MM.1S (cell line): Measurements from ENCODE around the gene PARVA.

Source experiments
- DNase-seq: peaks from one replicate; pipeline ENCODE4 v3.0.0-alpha.2; 2015
- H2AFZ ChIP-seq: fragments of 300-600 bp; sonication (generic); 2 replicates; pipeline ENCODE4 v1.6.0; 2016; ENCODE audit warnings: antibody characterized with exemption, low read length
- H3F3A ChIP-seq: fragments of 300-600 bp; sonication (generic); 2 replicates; pipeline ENCODE4 v1.6.1; 2016; ENCODE audit warnings: mild to moderate bottlenecking, antibody characterized with exemption, low read length, moderate library complexity, mixed read lengths; ENCODE audit not compliant: insufficient read depth
- H3K27ac ChIP-seq: fragments of 300-600 bp; sonication (generic); 2 replicates; pipeline ENCODE4 v1.5.1; 2016; ENCODE audit warnings: mild to moderate bottlenecking, low read length
- H3K27me3 ChIP-seq: fragments of 300-600 bp; sonication (generic); replicated peaks from 2 replicates; pipeline ENCODE4 v1.6.0; 2016; ENCODE audit warnings: low read length; ENCODE audit not compliant: insufficient read depth
- H3K36me3 ChIP-seq: fragments of 300-600 bp; sonication (generic); replicated peaks from 2 replicates; pipeline ENCODE4 v1.6.1; 2016; ENCODE audit warnings: mild to moderate bottlenecking, low read length, mixed read lengths; ENCODE audit not compliant: insufficient read depth
- H3K4me1 ChIP-seq: fragments of 300-600 bp; sonication (generic); 2 replicates; pipeline ENCODE4 v1.6.1; 2016; ENCODE audit warnings: low read length, mixed read lengths
- H3K4me2 ChIP-seq: fragments of 300-600 bp; sonication (generic); 2 replicates; pipeline ENCODE4 v1.6.0; 2016; ENCODE audit warnings: low read depth, low read length
- H3K4me3 ChIP-seq: fragments of 300-600 bp; sonication (generic); 2 replicates; pipeline ENCODE4 v1.5.1; 2016; ENCODE audit warnings: low read length, mixed read lengths
- H3K79me2 ChIP-seq: fragments of 300-600 bp; sonication (generic); 2 replicates; pipeline ENCODE4 v1.6.1; 2016; ENCODE audit warnings: mixed run types, low read length, mixed read lengths
- H3K9ac ChIP-seq: fragments of 300-600 bp; sonication (generic); 2 replicates; pipeline ENCODE4 v1.6.1; 2016; ENCODE audit warnings: low read length, mixed read lengths
- H3K9me2 ChIP-seq: fragments of 300-600 bp; sonication (generic); replicated peaks from 2 replicates; pipeline ENCODE4 v1.6.1; 2016; ENCODE audit warnings: mild to moderate bottlenecking, low read length, mixed read lengths; ENCODE audit not compliant: insufficient read depth
- H3K9me3 ChIP-seq: fragments of 300-600 bp; sonication (generic); replicated peaks from 2 replicates; pipeline ENCODE4 v1.6.1; 2016; ENCODE audit warnings: mild to moderate bottlenecking, low read length, mixed read lengths; ENCODE audit not compliant: insufficient read depth
- H4K20me1 ChIP-seq: fragments of 300-600 bp; sonication (generic); 2 replicates; pipeline ENCODE4 v1.6.1; 2016; ENCODE audit warnings: mild to moderate bottlenecking, low read length, moderate library complexity, mixed read lengths; ENCODE audit not compliant: insufficient read depth
- EZH2 ChIP-seq: fragments of 300-600 bp; sonication (generic); optimal IDR thresholded peaks from 2 replicates; pipeline ENCODE3; 2017; ENCODE audit warnings: low read depth, mild to moderate bottlenecking, antibody characterized with exemption, low read length, mixed read lengths
- EZH2phosphoT487 ChIP-seq: fragments of 300-600 bp; sonication (generic); IDR thresholded peaks from 2 replicates; pipeline ENCODE4 v1.6.1; 2018; ENCODE audit warnings: antibody characterized with exemption, low read length
- TF ChIP-seq, protein P1 (sequence below): fragments of 300-600 bp; sonication (generic); IDR thresholded peaks from 2 replicates; pipeline ENCODE4 v1.5.1; 2016; ENCODE audit warnings: antibody characterized with exemption, low read length, mixed read lengths

Gene PARVA

DNA sequence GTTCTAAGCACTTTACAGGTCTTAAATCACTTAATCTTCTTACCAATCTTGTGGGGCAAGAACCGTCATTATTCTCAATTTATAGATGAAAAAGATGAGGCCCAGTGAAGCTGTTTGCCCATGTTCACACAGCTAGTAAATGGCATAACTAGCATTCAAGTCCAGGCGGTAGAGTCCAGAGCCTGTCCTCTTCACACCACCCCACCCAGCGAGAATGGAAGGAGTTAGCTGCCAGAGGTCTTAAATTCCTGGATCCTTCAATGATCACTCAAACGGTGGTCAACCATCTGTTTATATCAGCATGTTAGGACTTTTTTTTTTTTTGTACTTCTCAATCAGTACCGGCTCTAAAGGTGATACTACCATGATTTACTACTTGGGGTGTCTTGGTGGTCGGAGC is 43.3 kb downstream of the PARVA start:
- no peak for DNase-seq
- Histone ChIP-seq H3K27ac (no peak overlapping the region), H4K20me1 (no peaks in the 10 kb centered on the region), H3K27me3 (no peaks in the 10 kb centered on the region), H3K9me2 (no peaks in the 10 kb centered on the region), H3F3A (no peaks in the 10 kb centered on the region), H2AFZ (no peak overlapping the region), H3K9me3 (no peaks in the 10 kb centered on the region), H3K4me2 (no peak overlapping the region), H3K4me3 (no peak overlapping the region), H3K4me1 (no peaks in the 10 kb centered on the region), H3K36me3 (no peaks in the 10 kb centered on the region), H3K79me2 (no peaks in the 10 kb centered on the region), H3K9ac (no peak overlapping the region)
- TF ChIP-seq EZH2phosphoT487 = no peak

DNA sequence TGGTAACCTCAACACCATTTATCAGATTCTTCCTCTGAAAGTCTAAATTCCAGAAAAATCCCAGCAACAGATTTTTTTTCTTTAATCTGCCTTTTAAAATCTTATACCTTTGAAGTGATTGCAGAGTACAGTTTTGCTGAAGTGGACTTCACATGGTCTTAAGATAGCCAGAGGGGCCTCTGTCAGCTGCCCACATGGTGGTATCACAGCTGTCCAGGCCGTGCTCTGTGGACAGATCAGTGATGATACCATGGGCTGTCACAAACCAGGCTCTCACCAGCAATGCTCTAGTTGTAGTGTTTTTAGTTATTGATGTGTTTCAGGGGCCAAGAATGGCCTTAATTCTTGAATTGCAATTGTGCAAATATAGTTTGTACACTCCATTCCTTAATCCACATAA is 44.0 kb downstream of the PARVA start:
- no peak for DNase-seq

DNA sequence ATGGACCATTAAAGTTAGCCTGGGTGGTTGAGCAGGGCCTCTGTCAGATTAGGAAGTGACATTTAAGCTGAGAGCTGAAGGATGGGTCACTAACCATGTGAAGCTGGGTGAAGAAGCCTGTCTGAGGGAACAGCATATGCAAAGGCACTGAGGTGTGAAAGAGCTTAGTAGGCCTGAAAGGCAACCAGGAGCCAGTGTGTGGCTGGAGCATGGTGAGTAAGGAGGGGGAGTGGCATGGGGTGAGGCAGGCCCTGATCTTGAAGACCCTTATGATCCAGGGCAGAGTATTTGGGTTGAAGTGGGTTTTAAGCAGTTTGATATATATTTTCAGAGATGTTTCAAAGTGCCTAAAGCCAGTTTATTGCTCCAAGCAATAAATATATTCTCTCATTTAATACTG is 48.8 kb downstream of the PARVA start:
- Histone ChIP-seq H3K9me3 (no peaks in the 10 kb centered on the region), H3K9ac (no peak overlapping the region), H3K36me3 (no peaks in the 10 kb centered on the region), H3K27me3 (no peaks in the 10 kb centered on the region), H3K79me2 (no peaks in the 10 kb centered on the region), H3K4me1 (no peaks in the 10 kb centered on the region), H3K9me2 (no peaks in the 10 kb centered on the region), H4K20me1 (no peaks in the 10 kb centered on the region), H2AFZ (no peak overlapping the region), H3K4me3 (no peak overlapping the region), H3K4me2 (no peak overlapping the region), H3K27ac (no peak overlapping the region), H3F3A (no peaks in the 10 kb centered on the region)
- DNase-seq = no peak
- TF ChIP-seq, protein P1, sequence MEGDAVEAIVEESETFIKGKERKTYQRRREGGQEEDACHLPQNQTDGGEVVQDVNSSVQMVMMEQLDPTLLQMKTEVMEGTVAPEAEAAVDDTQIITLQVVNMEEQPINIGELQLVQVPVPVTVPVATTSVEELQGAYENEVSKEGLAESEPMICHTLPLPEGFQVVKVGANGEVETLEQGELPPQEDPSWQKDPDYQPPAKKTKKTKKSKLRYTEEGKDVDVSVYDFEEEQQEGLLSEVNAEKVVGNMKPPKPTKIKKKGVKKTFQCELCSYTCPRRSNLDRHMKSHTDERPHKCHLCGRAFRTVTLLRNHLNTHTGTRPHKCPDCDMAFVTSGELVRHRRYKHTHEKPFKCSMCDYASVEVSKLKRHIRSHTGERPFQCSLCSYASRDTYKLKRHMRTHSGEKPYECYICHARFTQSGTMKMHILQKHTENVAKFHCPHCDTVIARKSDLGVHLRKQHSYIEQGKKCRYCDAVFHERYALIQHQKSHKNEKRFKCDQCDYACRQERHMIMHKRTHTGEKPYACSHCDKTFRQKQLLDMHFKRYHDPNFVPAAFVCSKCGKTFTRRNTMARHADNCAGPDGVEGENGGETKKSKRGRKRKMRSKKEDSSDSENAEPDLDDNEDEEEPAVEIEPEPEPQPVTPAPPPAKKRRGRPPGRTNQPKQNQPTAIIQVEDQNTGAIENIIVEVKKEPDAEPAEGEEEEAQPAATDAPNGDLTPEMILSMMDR = no peak
- TF ChIP-seq EZH2phosphoT487 = no peak

More for the DNA sequence above, 44.0 kb downstream of the PARVA start:
- no peak overlapping the region for H2AFZ ChIP-seq
- no peak overlapping the region for H3K9ac ChIP-seq
- H3K4me1 ChIP-seq = no peaks in the 10 kb centered on the region
- H3K9me2 ChIP-seq = no peaks in the 10 kb centered on the region
- no peaks in the 10 kb centered on the region for H3K36me3 ChIP-seq
- H3K4me3 ChIP-seq = no peak overlapping the region
- H3F3A ChIP-seq = no peaks in the 10 kb centered on the region
- H3K9me3 ChIP-seq = no peaks in the 10 kb centered on the region
- no peaks in the 10 kb centered on the region for H4K20me1 ChIP-seq
- H3K4me2 ChIP-seq = no peak overlapping the region
- no peak overlapping the region for H3K27ac ChIP-seq
- H3K27me3 ChIP-seq = no peaks in the 10 kb centered on the region
- TF ChIP-seq, protein P1 = no peak
- TF ChIP-seq EZH2 (no peak), EZH2phosphoT487 (no peak)
- H3K79me2 ChIP-seq = no peaks in the 10 kb centered on the region

DNA sequence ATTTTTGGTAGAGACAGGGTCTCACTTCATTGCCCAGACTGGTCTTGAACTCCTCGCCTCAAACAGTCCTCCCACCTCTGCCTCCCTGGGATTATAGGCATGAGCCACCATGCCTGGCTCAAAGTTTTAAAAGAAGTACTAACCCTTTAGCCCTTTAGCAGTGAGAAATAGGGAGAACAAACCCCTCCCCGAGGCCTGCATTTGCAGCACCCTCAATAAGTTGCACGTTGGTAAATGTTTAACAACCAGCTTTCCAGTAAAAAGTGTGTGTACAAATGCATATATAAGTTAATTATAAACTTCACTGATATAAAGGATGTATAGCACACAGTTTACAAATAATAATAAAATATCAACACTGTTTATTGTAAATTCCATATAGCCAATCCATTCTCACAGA is 51.8 kb downstream of the PARVA start:
- TF ChIP-seq EZH2 = no peak
- TF ChIP-seq, protein P1 = no peak
- TF ChIP-seq EZH2phosphoT487 = no peak
- H3K27me3 ChIP-seq = no peaks in the 10 kb centered on the region

More for the DNA sequence above, 51.8 kb downstream of the PARVA start:
- H3K4me2 ChIP-seq = no peak overlapping the region
- H3K36me3 ChIP-seq = no peaks in the 10 kb centered on the region
- no peak for DNase-seq
- H3K79me2 ChIP-seq = no peaks in the 10 kb centered on the region
- H4K20me1 ChIP-seq = no peaks in the 10 kb centered on the region
- no peak overlapping the region for H3K9ac ChIP-seq
- no peak overlapping the region for H3K4me3 ChIP-seq
- H3F3A ChIP-seq = no peaks in the 10 kb centered on the region
- no peaks in the 10 kb centered on the region for H3K4me1 ChIP-seq
- no peaks in the 10 kb centered on the region for H3K9me2 ChIP-seq
- H2AFZ ChIP-seq = no peak overlapping the region
- H3K9me3 ChIP-seq = no peaks in the 10 kb centered on the region
- H3K27ac ChIP-seq = no peak overlapping the region
